ENCODE data around the gene ORMDL2. TPM values are rescaled to one million over a fixed set of nuclear protein-coding genes. Genes with fewer than 3 reads are reported as not detected.

Gene ORMDL2
- total RNA-seq, 6 experiments from 2014 or later, result 20.2 to 35.4 (median 24.9) TPM

DNA sequence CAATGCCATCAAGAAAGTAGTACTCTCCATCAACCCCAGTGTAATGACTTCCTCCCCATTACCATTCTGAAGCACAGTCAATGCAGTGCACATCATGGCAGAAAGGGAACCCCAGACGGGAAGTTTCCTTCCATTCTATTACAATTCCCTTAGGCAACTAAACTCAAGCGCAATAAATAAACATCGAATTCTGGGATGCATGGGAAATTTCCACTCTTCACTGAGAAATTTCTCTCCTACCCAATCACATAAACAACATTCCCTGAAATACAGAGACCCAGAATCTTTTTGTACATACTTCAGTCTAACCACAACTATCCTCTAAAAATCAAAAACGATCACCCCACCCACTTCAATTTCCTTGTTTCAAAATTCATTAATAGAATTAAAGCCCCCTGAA, 20.3 kb upstream of the ORMDL2 start:
- no peaks in the 10 kb centered on the region for H3K27me3 ChIP-seq
- TF ChIP-seq CTCF (IDR thresholded peaks at IDR 0.05) (no peak), POLR2A (IDR thresholded peaks at IDR 0.05) (no peak)
- DNase-seq, result no peak
- no peak for ATAC-seq
- no peak overlapping the region for H3K4me3 ChIP-seq
- WGBS (ENCODE audit: insufficient coverage, low coverage, low lambda C conversion rate, missing lambda C conversion rate), result 81% methylated on average over 4 of the region's 4 CpGs
- peaks cover 5 to 80% (median 37%) of the 10 kb centered on the region in 4 donors for H3K36me3 ChIP-seq
- intact Hi-C loops (cut with DNase I), result loop anchor here in 1 of 2 donors (10.0 kb wide), 1 partner anchor 53 kb away; the partner anchor contains the start of gene GDF11
- H3K27ac ChIP-seq, result no peak overlapping the region
- no peaks in the 10 kb centered on the region for H3K4me1 ChIP-seq
- H3K9me3 ChIP-seq, result no peaks in the 10 kb centered on the region

GRCh38 chr12:55806982-55807381, 10.9 kb upstream of the ORMDL2 start:
- ATAC-seq, result no peak
- 80% methylated on average over 8 of the region's 8 CpGs for WGBS (ENCODE audit: insufficient coverage, low coverage, low lambda C conversion rate, missing lambda C conversion rate)
- Histone ChIP-seq H3K4me1 (no peaks in the 10 kb centered on the region), H3K27me3 (no peaks in the 10 kb centered on the region), H3K9me3 (no peaks in the 10 kb centered on the region), H3K27ac (no peak overlapping the region), H3K4me3 (no peak overlapping the region), H3K36me3 (peaks cover 0 to 25% (median 4%) of the 10 kb centered on the region in 4 donors)
- intact Hi-C loops (cut with DNase I), result no loop called here
- TF ChIP-seq POLR2A (IDR thresholded peaks at IDR 0.05) (no peak), CTCF (IDR thresholded peaks at IDR 0.05) (no peak)
- DNase-seq, result no peak

- no peak for DNase-seq
- Histone ChIP-seq H3K4me1 (no peaks in the 10 kb centered on the region), H3K36me3 (peaks cover 0 to 10% (median 0%) of the 10 kb centered on the region in 4 donors), H3K27me3 (no peaks in the 10 kb centered on the region), H3K27ac (no peak overlapping the region), H3K4me3 (no peak overlapping the region), H3K9me3 (no peaks in the 10 kb centered on the region)
- 89% methylated on average over 4 of the region's 5 CpGs for WGBS (ENCODE audit: insufficient coverage, low coverage, low lambda C conversion rate, missing lambda C conversion rate)
- no peak for ATAC-seq
- intact Hi-C loops (cut with DNase I), result no loop called here
- TF ChIP-seq POLR2A (IDR thresholded peaks at IDR 0.05), result no peak
- no peak for TF ChIP-seq CTCF (IDR thresholded peaks at IDR 0.05)
These were observed 8.6 kb upstream of the ORMDL2 start for GRCh38 chr12:55809274-55809673.

- TF ChIP-seq CTCF (IDR thresholded peaks at IDR 0.05) (no peak), POLR2A (IDR thresholded peaks at IDR 0.05) (no peak)
- intact Hi-C loops (cut with DNase I), result loop anchor here in 1 of 2 donors (10.0 kb wide), 1 partner anchor 123 kb away; the partner anchor contains the start of gene DGKA
- no peaks in the 10 kb centered on the region for H3K27me3 ChIP-seq
- peaks cover 0 to 7% (median 0%) of the 10 kb centered on the region in 4 donors for H3K36me3 ChIP-seq
- no peaks in the 10 kb centered on the region for H3K9me3 ChIP-seq
- WGBS (ENCODE audit: insufficient coverage, low coverage, low lambda C conversion rate, missing lambda C conversion rate), result 74% methylated on average over 1 of the region's 1 CpG
- DNase-seq, result no peak
- no peak overlapping the region for H3K27ac ChIP-seq
- H3K4me3 ChIP-seq, result no peak overlapping the region
- peaks cover 0 to 9% (median 4%) of the 10 kb centered on the region in 4 donors for H3K4me1 ChIP-seq
- no peak for ATAC-seq
These were observed 5.8 kb upstream of the ORMDL2 start for GRCh38 chr12:55812088-55812487.

DNA sequence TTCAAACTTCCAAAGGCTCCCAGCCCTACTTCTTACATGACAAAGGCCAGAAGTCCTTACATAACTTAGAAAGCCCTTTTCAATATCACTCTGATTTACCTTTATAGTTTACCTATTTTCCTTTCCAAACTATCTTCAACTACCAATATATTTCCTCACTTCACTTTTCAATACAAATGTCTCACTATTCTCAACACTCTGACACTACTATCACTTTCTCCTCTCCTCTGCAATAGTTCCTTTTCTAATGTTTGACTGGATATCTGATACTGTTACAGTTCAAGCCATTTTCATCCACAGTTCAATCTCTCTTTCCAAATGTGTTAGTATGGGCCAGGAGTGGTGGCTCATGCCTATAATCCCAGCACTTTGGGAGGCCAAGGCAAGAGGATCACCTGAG, 3.6 kb upstream of the ORMDL2 start:
- intact Hi-C loops (cut with DNase I), result loop anchor here in 1 of 2 donors (10.0 kb wide), 1 partner anchor 121 kb away; the partner anchor contains the start of gene DGKA
- Histone ChIP-seq H3K36me3 (peaks cover 0 to 1% (median 0%) of the 10 kb centered on the region in 4 donors), H3K27me3 (no peaks in the 10 kb centered on the region), H3K27ac (no peak overlapping the region), H3K4me1 (peaks cover 0 to 17% (median 8%) of the 10 kb centered on the region in 4 donors), H3K9me3 (no peaks in the 10 kb centered on the region), H3K4me3 (no peak overlapping the region)
- ATAC-seq (no peak), DNase-seq (no peak)
- no peak for TF ChIP-seq POLR2A (IDR thresholded peaks at IDR 0.05)
- TF ChIP-seq CTCF (IDR thresholded peaks at IDR 0.05), result no peak
